Fibroblast of pulmonary artery (primary cell): ENCODE measurements around the gene MIGA1.
A peak's percentile ranks its signal among the peaks of the same experiment; 100 is the strongest.

Source experiments
- DNase-seq: peaks from one replicate; pipeline ENCODE4 v3.0.0-alpha.2; 2010; ENCODE audit warnings: low read depth
- H3K4me3 ChIP-seq: replicated peaks from 2 replicates; pipeline ENCODE4 v1.5.1; 2011; ENCODE audit warnings: low read depth, mild to moderate bottlenecking, control low read depth, low read length, moderate library complexity
- TF ChIP-seq, protein P1 (sequence below): IDR thresholded peaks from 2 replicates; pipeline ENCODE4 v1.5.1; 2011; ENCODE audit warnings: mild to moderate bottlenecking, control low read depth, low read length, inconsistent platforms; ENCODE audit errors: missing control alignments

Gene MIGA1

DNA sequence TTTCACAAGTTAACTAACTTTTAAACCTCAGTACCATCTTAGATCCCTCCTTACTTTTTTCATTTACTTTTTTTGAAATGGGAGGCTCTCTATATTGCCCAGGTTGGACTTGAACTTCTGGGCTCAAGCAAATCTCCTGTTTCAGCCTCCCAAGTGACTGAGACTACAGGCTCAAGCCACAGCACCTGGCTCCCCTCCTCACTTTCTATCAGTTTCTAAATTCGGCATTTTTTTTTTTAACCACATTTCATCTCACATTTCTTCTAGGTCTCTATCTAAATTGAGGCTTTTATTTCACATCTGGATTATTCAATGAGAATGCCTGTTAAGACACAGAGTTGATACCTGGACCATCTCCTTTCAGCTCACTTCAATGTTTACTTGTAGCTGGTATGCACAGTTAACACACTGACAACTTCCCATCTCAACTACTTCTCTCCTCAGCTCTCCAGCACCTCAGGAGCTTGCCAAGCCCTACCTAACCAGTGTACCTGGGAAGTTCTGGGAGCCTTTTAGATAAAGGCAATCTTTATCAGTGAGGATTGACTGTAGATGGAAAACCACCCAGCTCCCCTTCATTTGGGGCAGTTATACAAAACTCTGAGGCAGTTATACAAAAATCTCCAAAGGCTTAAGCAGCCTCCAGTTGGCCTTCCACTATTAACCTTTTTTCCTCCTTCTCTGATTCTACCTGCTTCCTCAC, 23.2 kb upstream of the MIGA1 start:
- DNase-seq: no peak
- TF ChIP-seq, protein P1, sequence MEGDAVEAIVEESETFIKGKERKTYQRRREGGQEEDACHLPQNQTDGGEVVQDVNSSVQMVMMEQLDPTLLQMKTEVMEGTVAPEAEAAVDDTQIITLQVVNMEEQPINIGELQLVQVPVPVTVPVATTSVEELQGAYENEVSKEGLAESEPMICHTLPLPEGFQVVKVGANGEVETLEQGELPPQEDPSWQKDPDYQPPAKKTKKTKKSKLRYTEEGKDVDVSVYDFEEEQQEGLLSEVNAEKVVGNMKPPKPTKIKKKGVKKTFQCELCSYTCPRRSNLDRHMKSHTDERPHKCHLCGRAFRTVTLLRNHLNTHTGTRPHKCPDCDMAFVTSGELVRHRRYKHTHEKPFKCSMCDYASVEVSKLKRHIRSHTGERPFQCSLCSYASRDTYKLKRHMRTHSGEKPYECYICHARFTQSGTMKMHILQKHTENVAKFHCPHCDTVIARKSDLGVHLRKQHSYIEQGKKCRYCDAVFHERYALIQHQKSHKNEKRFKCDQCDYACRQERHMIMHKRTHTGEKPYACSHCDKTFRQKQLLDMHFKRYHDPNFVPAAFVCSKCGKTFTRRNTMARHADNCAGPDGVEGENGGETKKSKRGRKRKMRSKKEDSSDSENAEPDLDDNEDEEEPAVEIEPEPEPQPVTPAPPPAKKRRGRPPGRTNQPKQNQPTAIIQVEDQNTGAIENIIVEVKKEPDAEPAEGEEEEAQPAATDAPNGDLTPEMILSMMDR: no peak
- H3K4me3 ChIP-seq: no peak overlapping the region

- H3K4me3 ChIP-seq: peak overlapping the region; percentile 89
- DNase-seq: peak; percentile 12
- TF ChIP-seq, protein P1: no peak
Measured at GRCh38 chr1:77757066-77757584, 22.3 kb upstream of the MIGA1 start.

DNA sequence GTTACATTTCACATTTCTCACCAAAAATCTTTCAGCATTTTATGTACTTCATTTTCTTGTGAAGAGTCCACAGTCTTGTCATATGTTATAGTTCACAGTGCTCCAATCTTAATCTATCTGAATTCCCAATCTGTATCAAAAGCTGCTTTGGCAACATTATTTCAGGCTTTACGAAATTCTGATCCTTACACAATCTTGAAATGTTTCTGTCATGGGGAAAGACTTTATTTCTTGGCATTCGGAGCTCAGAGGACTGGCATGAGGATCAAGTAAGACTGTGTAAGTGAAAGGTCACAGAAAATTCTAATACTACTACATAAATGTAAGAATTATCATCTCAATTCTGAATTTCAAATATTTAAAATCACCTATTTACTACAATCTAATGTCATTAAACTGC, 21.8 kb upstream of the MIGA1 start:
- TF ChIP-seq, protein P1: no peak
- peak overlapping the region; percentile 89 for H3K4me3 ChIP-seq
- peak; percentile 82 for DNase-seq

GRCh38 chr1:77759071-77760028, 20.1 kb upstream of the MIGA1 start, which contains the start of gene USP33:
TSS of gene USP33 (minus strand) at chr1:77759852. CDS start at chr1:77741697, 18,155 bp downstream.
- peak within 1 kb of the TSS; percentile 89 for H3K4me3 ChIP-seq
- DNase-seq: peak; percentile 65
- TF ChIP-seq, protein P1: no peak

- no peak overlapping the region for H3K4me3 ChIP-seq
- peak; percentile 77 for DNase-seq
- TF ChIP-seq, protein P1: no peak
Measured at GRCh38 chr1:77762072-77762476, 17.4 kb upstream of the MIGA1 start.

GRCh38 chr1:77768006-77768405, 11.4 kb upstream of the MIGA1 start:
- TF ChIP-seq, protein P1: no peak
- H3K4me3 ChIP-seq: no peak overlapping the region
- no peak for DNase-seq
